Activated CD4-positive, CD25-positive, alpha-beta regulatory T cell treated with anti-CD3 and anti-CD28 coated beads, Interleukin-2, amount 50 U/mL, for 24 hours (primary cell): ENCODE results near the gene CUL2.
"Not testable (repeated sequence)": the region's sequence is repeated elsewhere in the genome, so short reads cannot be mapped to it uniquely, and the experiment has no call there.

Experiments used
- ATAC-seq, 2 donors: fragments of 150-1000 bp; cut with Tn5 transposase; one replicate each; pipeline ENCODE4 v1.10.0; 2021; ENCODE audit warnings: mild to moderate bottlenecking in 1 of 2, moderate library complexity in 1 of 2

Gene CUL2

GRCh38 chr10:34974364-34975065 is 115.6 kb downstream of the CUL2 start:
- ATAC-seq = not testable (repeated sequence)

GRCh38 chr10:34973757-34974156 is 116.4 kb downstream of the CUL2 start:
- not testable (repeated sequence) for ATAC-seq

DNA sequence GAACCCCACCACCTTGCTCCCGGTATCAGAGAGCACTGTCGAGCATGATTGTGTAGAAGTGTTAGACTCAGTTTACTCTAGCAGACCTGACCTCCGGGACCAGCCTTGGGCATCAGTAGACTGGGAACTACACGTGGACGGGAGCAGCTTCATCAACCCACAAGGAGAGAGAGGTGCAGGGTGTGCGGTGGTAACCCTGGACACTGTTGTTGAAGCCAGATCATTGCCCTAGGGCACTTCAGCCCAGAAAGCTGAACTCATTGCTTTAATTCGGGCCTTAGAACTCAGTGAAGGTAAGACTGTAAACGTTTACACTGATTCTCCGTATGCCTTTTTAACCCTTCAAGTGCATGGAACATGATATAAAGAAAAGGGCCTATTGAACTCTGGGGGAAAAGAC is 117.0 kb downstream of the CUL2 start:
- not testable (repeated sequence) for ATAC-seq

GRCh38 chr10:34972591-34972990 is 117.5 kb downstream of the CUL2 start:
- ATAC-seq = not testable (repeated sequence)

DNA sequence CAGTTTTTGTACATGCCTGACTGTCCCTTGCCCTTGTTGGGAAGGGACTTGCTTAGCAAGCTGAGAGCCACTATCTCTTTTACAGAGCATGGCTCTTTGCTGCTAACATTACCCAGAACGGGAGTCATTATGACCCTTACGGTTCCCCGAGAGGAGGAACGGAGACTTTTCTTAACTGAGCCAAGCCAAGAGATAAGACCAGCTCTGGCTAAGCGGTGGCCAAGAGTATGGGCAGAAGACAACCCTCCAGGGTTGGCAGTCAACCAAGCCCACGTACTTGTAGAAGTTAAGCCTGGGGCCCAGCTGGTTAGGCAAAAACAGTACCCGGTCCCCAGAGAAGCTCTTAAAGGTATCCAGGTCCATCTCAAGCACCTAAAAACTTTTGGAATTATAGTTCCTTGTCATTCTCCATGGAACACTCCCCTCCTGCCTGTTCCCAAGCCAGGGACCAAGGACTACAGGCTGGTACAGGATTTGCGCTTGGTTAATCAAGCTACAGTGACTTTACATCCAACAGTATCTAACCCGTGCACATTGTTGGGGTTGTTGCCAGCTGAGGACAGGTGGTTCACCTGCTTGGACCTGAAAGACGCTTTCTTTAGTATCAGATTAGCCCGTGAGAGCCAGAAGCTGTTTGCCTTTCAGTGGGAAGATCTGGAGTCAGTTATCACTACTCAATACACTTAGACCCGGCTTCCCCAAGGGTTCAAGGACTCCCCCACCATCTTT is 118.4 kb downstream of the CUL2 start:
- not testable (repeated sequence) for ATAC-seq

DNA sequence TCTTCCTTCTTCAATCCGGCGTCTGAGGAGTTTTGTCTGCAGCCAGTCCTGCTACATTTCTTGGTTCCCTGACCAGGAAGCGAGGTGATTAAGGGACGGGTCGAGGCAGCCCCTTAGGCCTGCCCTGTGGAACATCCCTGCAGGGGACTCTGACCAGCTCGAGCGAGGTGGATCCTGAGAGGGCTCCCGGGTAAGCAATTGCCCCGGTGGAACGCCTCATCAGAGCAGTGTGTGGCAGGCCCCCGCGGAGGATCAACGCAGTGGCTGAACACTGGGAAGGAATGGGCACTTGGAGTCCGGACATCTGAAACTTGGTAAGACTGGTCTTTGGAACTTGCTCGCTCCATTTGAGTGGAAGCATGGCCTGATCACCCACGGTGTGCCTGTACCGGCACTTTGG is 121.0 kb downstream of the CUL2 start:
- no peak for ATAC-seq

DNA sequence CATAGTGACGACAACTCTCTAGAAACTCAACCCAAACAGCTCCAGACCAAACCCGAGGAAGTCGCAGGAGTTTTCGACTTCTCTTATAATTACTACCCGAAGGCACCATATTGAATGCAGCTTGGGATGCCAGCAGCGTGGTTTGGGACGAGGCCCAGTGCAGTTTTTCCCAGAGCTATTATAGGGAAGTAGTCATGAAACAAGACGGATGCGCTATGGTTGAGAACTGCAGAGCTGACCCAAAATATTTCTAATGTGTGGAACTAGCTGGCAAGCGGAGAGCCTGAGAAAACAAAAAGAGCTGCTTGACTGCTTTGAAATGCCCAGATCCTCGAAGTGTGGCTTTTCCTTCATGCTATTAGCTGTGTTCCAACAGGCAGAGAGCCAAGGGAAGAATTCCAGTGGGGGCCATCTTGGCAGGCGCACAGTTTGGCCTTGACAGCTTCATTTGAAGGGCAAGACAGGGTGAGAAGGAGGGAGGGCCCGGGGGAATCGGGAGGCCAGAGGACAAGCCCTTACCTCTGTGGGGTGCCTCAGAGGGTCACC is 122.7 kb downstream of the CUL2 start:
- no peak for ATAC-seq

GRCh38 chr10:34966451-34966850 is 123.7 kb downstream of the CUL2 start:
- ATAC-seq = no peak

GRCh38 chr10:34966040-34966439 is 124.1 kb downstream of the CUL2 start:
- no peak for ATAC-seq

DNA sequence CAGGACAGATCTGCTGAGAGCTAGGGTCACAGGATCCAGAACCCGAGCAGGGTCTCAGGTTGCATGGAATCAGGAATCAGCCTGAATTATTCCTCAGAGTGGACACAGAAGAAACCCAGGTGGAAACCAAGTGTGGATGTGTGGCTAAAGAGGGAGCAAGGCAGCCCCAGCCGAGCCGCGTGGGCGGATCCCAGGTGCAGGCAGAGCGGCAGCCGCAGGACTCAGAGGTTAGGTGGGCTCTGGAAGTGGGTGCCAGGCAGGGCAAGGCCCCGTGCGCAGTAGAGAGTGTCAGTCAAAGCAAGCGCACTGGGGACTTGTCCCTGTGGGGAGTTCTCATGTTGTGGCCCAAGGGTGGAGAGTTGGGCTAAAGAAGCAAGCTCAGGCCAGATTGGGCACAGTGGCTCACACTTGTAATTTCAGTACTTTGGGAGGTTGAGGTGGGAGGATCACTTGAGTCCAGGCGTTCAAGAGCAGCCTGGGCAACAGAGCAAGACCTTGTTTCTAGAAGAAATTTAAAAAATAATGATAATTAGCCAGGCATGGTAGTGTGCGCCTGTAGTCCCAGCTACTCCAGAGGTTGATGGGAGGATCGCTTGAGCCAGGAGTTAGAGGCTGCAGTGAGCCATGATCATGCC is 125.9 kb downstream of the CUL2 start:
- ATAC-seq = no peak

GRCh38 chr10:34962866-34963265 is 127.3 kb downstream of the CUL2 start:
- ATAC-seq = no peak

DNA sequence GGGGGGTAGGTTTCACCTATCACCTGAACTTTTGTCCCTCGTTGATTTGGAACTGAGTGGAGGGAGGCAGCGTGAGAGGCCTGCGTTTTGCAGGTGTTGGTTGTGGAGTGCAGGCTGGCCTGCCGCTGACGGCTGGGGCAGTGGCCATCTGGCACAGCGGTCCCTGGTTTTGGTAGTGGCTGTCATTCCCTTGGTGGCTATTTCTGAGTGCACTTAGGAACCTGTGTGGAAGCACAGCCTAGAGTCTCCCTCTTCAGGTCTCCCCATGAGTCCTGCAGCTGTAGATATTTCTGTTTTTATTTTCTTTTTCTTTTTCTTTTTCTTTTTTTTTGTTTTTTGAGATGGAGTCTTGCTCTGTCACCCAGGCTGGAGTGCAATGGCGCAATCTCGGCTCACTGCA is 129.2 kb downstream of the CUL2 start:
- ATAC-seq = no peak

- no peak for ATAC-seq
These were observed 130.4 kb downstream of the CUL2 start for GRCh38 chr10:34959786-34960185.

DNA sequence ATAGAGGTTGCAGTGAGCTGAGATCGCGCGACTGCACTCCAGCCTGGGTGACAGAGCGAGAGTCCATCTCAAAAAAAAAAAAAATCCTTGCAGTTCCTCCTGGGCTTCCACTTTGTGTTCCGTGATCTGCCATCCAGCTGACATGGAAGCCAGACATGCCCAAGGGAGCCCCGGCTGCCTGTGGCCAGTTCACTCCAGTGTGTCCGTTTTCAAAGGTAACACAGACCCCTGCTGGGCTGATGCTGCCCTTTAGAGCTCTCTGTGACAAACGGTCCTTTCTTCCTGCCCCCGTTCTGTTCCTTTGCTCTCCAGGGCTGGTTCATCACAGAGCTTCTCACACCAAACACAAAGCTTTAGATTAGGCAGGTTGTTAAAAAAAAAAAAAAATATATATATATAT is 130.8 kb downstream of the CUL2 start:
- no peak for ATAC-seq
